RKO (cell line): ENCODE results near the gene GAB1.

Experiments used
- DNase-seq: peaks from one replicate; pipeline ENCODE4 v3.0.0-alpha.2; 2016; ENCODE audit warnings: low spot score

GAB1 gene

GRCh38 chr4:143417679-143418403, 81.2 kb downstream of the GAB1 start:
- no peak for DNase-seq

- DNase-seq = no peak
These were observed 83.6 kb downstream of the GAB1 start for GRCh38 chr4:143420227-143420626.

GRCh38 chr4:143421609-143422008, 84.9 kb downstream of the GAB1 start:
- DNase-seq = no peak

GRCh38 chr4:143424276-143424675, 87.6 kb downstream of the GAB1 start:
- no peak for DNase-seq

- DNase-seq = no peak
These were observed 95.0 kb downstream of the GAB1 start for GRCh38 chr4:143431526-143432257.

- DNase-seq = no peak
These were observed 95.5 kb downstream of the GAB1 start for GRCh38 chr4:143432258-143432591.

- DNase-seq = no peak
These were observed 96.6 kb downstream of the GAB1 start for GRCh38 chr4:143433231-143433630.

- DNase-seq = no peak
These were observed 99.3 kb downstream of the GAB1 start for GRCh38 chr4:143435955-143436354.

- no peak for DNase-seq
These were observed 100.8 kb downstream of the GAB1 start for GRCh38 chr4:143437476-143437875.

- no peak for DNase-seq
These were observed 101.3 kb downstream of the GAB1 start for GRCh38 chr4:143437937-143438336.

GRCh38 chr4:143438710-143439109, 102.0 kb downstream of the GAB1 start:
- no peak for DNase-seq

- no peak for DNase-seq
These were observed 104.4 kb downstream of the GAB1 start for GRCh38 chr4:143441109-143441508.

GRCh38 chr4:143441678-143442077, 105.0 kb downstream of the GAB1 start:
- DNase-seq = peak; percentile 24

- DNase-seq = no peak
These were observed 107.1 kb downstream of the GAB1 start for GRCh38 chr4:143443728-143444127.

- DNase-seq = no peak
These were observed 114.5 kb downstream of the GAB1 start for GRCh38 chr4:143451186-143451585.

GRCh38 chr4:143455211-143455610, 118.5 kb downstream of the GAB1 start:
- DNase-seq = no peak

GRCh38 chr4:143458966-143459365, 122.3 kb downstream of the GAB1 start:
- DNase-seq = no peak

- DNase-seq = no peak
These were observed 136.9 kb downstream of the GAB1 start for GRCh38 chr4:143473334-143474126.

- no peak for DNase-seq
These were observed 140.8 kb downstream of the GAB1 start for GRCh38 chr4:143477487-143477886.

- no peak for DNase-seq
These were observed 144.7 kb downstream of the GAB1 start for GRCh38 chr4:143481361-143481760.

GRCh38 chr4:143482840-143483239, 146.2 kb downstream of the GAB1 start:
- peak; percentile 74 for DNase-seq

- DNase-seq = peak; percentile 34
These were observed 149.6 kb downstream of the GAB1 start for GRCh38 chr4:143486314-143486713.

GRCh38 chr4:143488687-143489086, 152.0 kb downstream of the GAB1 start:
- DNase-seq = no peak
